ENCODE data around the gene TRPM7. TPM values are rescaled to one million over a fixed set of nuclear protein-coding genes. Genes with fewer than 3 reads are reported as not detected.
A peak's percentile ranks its signal among the peaks of the same experiment; 100 is the strongest.

TRPM7 gene
- total RNA-seq, 1 donor from 2014 or later = 47.3 TPM

DNA sequence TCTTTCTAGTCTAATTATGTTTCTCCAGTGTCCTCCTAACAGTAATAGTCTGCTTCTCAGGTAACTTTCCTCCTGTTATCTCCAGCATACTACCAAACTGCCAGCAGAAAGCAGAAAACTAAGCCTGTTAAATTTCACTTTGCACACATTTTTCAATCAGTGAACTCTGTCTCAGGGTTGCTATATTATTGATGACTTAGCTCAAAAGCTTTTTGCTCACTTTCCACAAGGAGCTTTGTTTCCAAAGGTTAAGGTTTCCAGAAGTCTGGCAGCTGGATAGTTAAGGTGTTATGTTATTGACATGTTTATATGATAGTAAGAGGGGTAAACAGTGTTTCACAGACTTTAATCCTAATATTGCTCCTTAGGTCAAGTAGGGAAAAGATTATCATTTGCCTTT, 5.1 kb downstream of the TRPM7 start:
- Histone ChIP-seq H3K27me3 (ENCODE audit: low read depth) (no peaks in the 10 kb centered on the region), H3K4me1 (peaks cover 44% of the 10 kb centered on the region), H3K4me3 (no peak overlapping the region), H3K9me3 (no peaks in the 10 kb centered on the region), H3K27ac (no peak overlapping the region), H3K36me3 (peaks cover 13% of the 10 kb centered on the region)
- intact Hi-C loops (cut with DNase I) = loop anchor here (10.0 kb wide), 1 partner anchor 193 kb away; no protein-coding TSS in a partner anchor
- DNase-seq (no peak), ATAC-seq (no peak)
- TF ChIP-seq, protein P1, sequence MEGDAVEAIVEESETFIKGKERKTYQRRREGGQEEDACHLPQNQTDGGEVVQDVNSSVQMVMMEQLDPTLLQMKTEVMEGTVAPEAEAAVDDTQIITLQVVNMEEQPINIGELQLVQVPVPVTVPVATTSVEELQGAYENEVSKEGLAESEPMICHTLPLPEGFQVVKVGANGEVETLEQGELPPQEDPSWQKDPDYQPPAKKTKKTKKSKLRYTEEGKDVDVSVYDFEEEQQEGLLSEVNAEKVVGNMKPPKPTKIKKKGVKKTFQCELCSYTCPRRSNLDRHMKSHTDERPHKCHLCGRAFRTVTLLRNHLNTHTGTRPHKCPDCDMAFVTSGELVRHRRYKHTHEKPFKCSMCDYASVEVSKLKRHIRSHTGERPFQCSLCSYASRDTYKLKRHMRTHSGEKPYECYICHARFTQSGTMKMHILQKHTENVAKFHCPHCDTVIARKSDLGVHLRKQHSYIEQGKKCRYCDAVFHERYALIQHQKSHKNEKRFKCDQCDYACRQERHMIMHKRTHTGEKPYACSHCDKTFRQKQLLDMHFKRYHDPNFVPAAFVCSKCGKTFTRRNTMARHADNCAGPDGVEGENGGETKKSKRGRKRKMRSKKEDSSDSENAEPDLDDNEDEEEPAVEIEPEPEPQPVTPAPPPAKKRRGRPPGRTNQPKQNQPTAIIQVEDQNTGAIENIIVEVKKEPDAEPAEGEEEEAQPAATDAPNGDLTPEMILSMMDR (IDR thresholded peaks at IDR 0.05) = no peak

- ATAC-seq (no peak), DNase-seq (no peak)
- Histone ChIP-seq H3K27me3 (ENCODE audit: low read depth) (no peaks in the 10 kb centered on the region), H3K4me3 (no peak overlapping the region), H3K4me1 (peaks cover 16% of the 10 kb centered on the region), H3K36me3 (peaks cover 14% of the 10 kb centered on the region), H3K27ac (no peak overlapping the region), H3K9me3 (no peaks in the 10 kb centered on the region)
- TF ChIP-seq, protein P1 (IDR thresholded peaks at IDR 0.05) = no peak
- intact Hi-C loops (cut with DNase I) = no loop called here
Measured at GRCh38 chr15:50676799-50677483, 9.7 kb downstream of the TRPM7 start.

- TF ChIP-seq, protein P1 (IDR thresholded peaks at IDR 0.05) = peak; percentile 78
- Histone ChIP-seq H3K36me3 (peaks cover 14% of the 10 kb centered on the region), H3K27ac (no peak overlapping the region), H3K27me3 (ENCODE audit: low read depth) (no peaks in the 10 kb centered on the region), H3K9me3 (no peaks in the 10 kb centered on the region), H3K4me1 (peaks cover 15% of the 10 kb centered on the region), H3K4me3 (no peak overlapping the region)
- no peak for ATAC-seq
- intact Hi-C loops (cut with DNase I) = no loop called here
- DNase-seq = no peak
Measured at GRCh38 chr15:50675535-50676144, 11.0 kb downstream of the TRPM7 start.

- H3K27me3 ChIP-seq (ENCODE audit: low read depth) = no peaks in the 10 kb centered on the region
- TF ChIP-seq, protein P1 (IDR thresholded peaks at IDR 0.05) = no peak
- H3K27ac ChIP-seq = no peak overlapping the region
- ATAC-seq = no peak
- H3K36me3 ChIP-seq = peaks cover 30% of the 10 kb centered on the region
- no peak overlapping the region for H3K4me3 ChIP-seq
- H3K9me3 ChIP-seq = no peaks in the 10 kb centered on the region
- intact Hi-C loops (cut with DNase I) = no loop called here
- H3K4me1 ChIP-seq = no peaks in the 10 kb centered on the region
- DNase-seq = no peak
Measured at GRCh38 chr15:50670115-50670514, 16.5 kb downstream of the TRPM7 start.

GRCh38 chr15:50669611-50670010, 17.0 kb downstream of the TRPM7 start:
- Histone ChIP-seq H3K36me3 (peaks cover 29% of the 10 kb centered on the region), H3K27ac (no peak overlapping the region), H3K27me3 (ENCODE audit: low read depth) (no peaks in the 10 kb centered on the region), H3K4me1 (no peaks in the 10 kb centered on the region), H3K4me3 (no peak overlapping the region), H3K9me3 (no peaks in the 10 kb centered on the region)
- no peak for DNase-seq
- intact Hi-C loops (cut with DNase I) = no loop called here
- TF ChIP-seq, protein P1 (IDR thresholded peaks at IDR 0.05) = no peak
- ATAC-seq = no peak

All from lower lobe of right lung (tissue), 2 donors.